Activated CD4-positive, alpha-beta memory T cell treated with anti-CD3 and anti-CD28 coated beads for 36 hours (primary cell): ENCODE results near the gene SORCS1. TPM values are rescaled to one million over a fixed set of nuclear protein-coding genes. Genes with fewer than 3 reads are reported as not detected.

ENCODE experiments used
- CTCF ChIA-PET: fragments of 350-600 bp; sonication (Branson Sonifier 250); formaldehyde crosslinking; loops from one replicate; lab custom pipeline; 2021; ENCODE audit warnings: antibody characterized with exemption, inconsistent platforms; lab: Charles Lee
- POLR2A ChIA-PET: fragments of 350-600 bp; sonication (Branson Sonifier 250); formaldehyde crosslinking; loops from one replicate; lab custom pipeline; 2021; ENCODE audit warnings: antibody characterized with exemption; lab: Charles Lee
- DNase-seq: peaks from one replicate; pipeline ENCODE4 v3.0.0-alpha.2; 2020
- H3K27ac Mint-ChIP-seq: one replicate; pipeline ENCODE4 v1.8.0; 2021; ENCODE audit warnings: mixed read lengths
- H3K27me3 Mint-ChIP-seq: one replicate; pipeline ENCODE4 v1.8.0; 2021; ENCODE audit warnings: mixed read lengths
- H3K36me3 Mint-ChIP-seq: one replicate; pipeline ENCODE4 v1.8.0; 2021; ENCODE audit warnings: mixed read lengths
- H3K4me1 Mint-ChIP-seq: one replicate; pipeline ENCODE4 v1.8.0; 2021; ENCODE audit warnings: low read depth, mixed read lengths
- H3K4me3 Mint-ChIP-seq: one replicate; pipeline ENCODE4 v1.8.0; 2021; ENCODE audit warnings: mild to moderate bottlenecking, mixed read lengths
- H3K9me3 Mint-ChIP-seq: one replicate; pipeline ENCODE4 v1.8.0; 2021; ENCODE audit warnings: mixed read lengths
- intact Hi-C: fragments of 100-400 bp; cut with micrococcal nuclease; formaldehyde crosslinking; loops from one replicate; pipeline ENCODE4 v1.15.1; 2023
- total RNA-seq, 2 experiments: library from RNA; stranded (reverse); gene quantifications; one replicate each; pipeline ENCODE4 v1.2.3, GENCODE V29; 2021

Gene SORCS1
- total RNA-seq, 2 experiments from 2014 or later, result not detected

- Mint-ChIP-seq H3K4me3 (no peak overlapping the region), H3K27me3 (no peaks in the 10 kb centered on the region), H3K27ac (no peak overlapping the region), H3K4me1 (no peaks in the 10 kb centered on the region), H3K9me3 (peaks cover 23% of the 10 kb centered on the region), H3K36me3 (no peaks in the 10 kb centered on the region)
- ChIA-PET CTCF (no interaction called here), POLR2A (interaction anchor here (0.6 kb wide), 1 partner anchor 26 kb away, joined by 3 read pairs; no protein-coding TSS in a partner anchor)
- intact Hi-C loops, result no loop called here
- no peak for DNase-seq
Measured at GRCh38 chr10:106672517-106673175, 491.9 kb downstream of the SORCS1 start.

GRCh38 chr10:106661767-106662140 is 502.8 kb downstream of the SORCS1 start:
- no peak overlapping the region for H3K27ac Mint-ChIP-seq
- ChIA-PET CTCF (no interaction called here), POLR2A (no interaction called here)
- H3K4me1 Mint-ChIP-seq, result no peaks in the 10 kb centered on the region
- peaks cover 6% of the 10 kb centered on the region for H3K9me3 Mint-ChIP-seq
- H3K36me3 Mint-ChIP-seq, result no peaks in the 10 kb centered on the region
- no peak overlapping the region for H3K4me3 Mint-ChIP-seq
- no peak for DNase-seq
- intact Hi-C loops, result no loop called here
- no peaks in the 10 kb centered on the region for H3K27me3 Mint-ChIP-seq

- H3K36me3 Mint-ChIP-seq, result no peaks in the 10 kb centered on the region
- H3K9me3 Mint-ChIP-seq, result peaks cover 6% of the 10 kb centered on the region
- no peak overlapping the region for H3K27ac Mint-ChIP-seq
- intact Hi-C loops, result no loop called here
- no peak overlapping the region for H3K4me3 Mint-ChIP-seq
- no peaks in the 10 kb centered on the region for H3K27me3 Mint-ChIP-seq
- H3K4me1 Mint-ChIP-seq, result no peaks in the 10 kb centered on the region
- DNase-seq, result no peak
- ChIA-PET CTCF (no interaction called here), POLR2A (no interaction called here)
Measured at GRCh38 chr10:106661133-106661766, 503.3 kb downstream of the SORCS1 start.

GRCh38 chr10:106660550-106660949 is 504.0 kb downstream of the SORCS1 start:
- intact Hi-C loops, result no loop called here
- CTCF ChIA-PET, result no interaction called here

GRCh38 chr10:106655636-106656035 is 508.9 kb downstream of the SORCS1 start:
- ChIA-PET CTCF (no interaction called here), POLR2A (no interaction called here)
- DNase-seq, result no peak
- Mint-ChIP-seq H3K36me3 (no peaks in the 10 kb centered on the region), H3K4me1 (no peaks in the 10 kb centered on the region), H3K27ac (no peak overlapping the region), H3K9me3 (no peaks in the 10 kb centered on the region), H3K4me3 (no peak overlapping the region), H3K27me3 (no peaks in the 10 kb centered on the region)
- intact Hi-C loops, result no loop called here

More at GRCh38 chr10:106660550-106660949, 504.0 kb downstream of the SORCS1 start:
- DNase-seq, result no peak
- H3K4me3 Mint-ChIP-seq, result no peak overlapping the region
- H3K4me1 Mint-ChIP-seq, result no peaks in the 10 kb centered on the region
- POLR2A ChIA-PET, result no interaction called here
- peaks cover 6% of the 10 kb centered on the region for H3K9me3 Mint-ChIP-seq
- no peak overlapping the region for H3K27ac Mint-ChIP-seq
- H3K36me3 Mint-ChIP-seq, result no peaks in the 10 kb centered on the region
- H3K27me3 Mint-ChIP-seq, result no peaks in the 10 kb centered on the region

- H3K27me3 Mint-ChIP-seq, result no peaks in the 10 kb centered on the region
- ChIA-PET CTCF (no interaction called here), POLR2A (no interaction called here)
- no peaks in the 10 kb centered on the region for H3K9me3 Mint-ChIP-seq
- no peak overlapping the region for H3K4me3 Mint-ChIP-seq
- H3K4me1 Mint-ChIP-seq, result no peaks in the 10 kb centered on the region
- DNase-seq, result no peak
- intact Hi-C loops, result no loop called here
- no peaks in the 10 kb centered on the region for H3K36me3 Mint-ChIP-seq
- H3K27ac Mint-ChIP-seq, result no peak overlapping the region
Measured at GRCh38 chr10:106655165-106655564, 509.3 kb downstream of the SORCS1 start.

GRCh38 chr10:106652279-106652678 is 512.2 kb downstream of the SORCS1 start:
- H3K27me3 Mint-ChIP-seq, result no peaks in the 10 kb centered on the region
- no peaks in the 10 kb centered on the region for H3K4me1 Mint-ChIP-seq
- intact Hi-C loops, result no loop called here
- H3K4me3 Mint-ChIP-seq, result no peak overlapping the region
- ChIA-PET CTCF (no interaction called here), POLR2A (no interaction called here)
- H3K27ac Mint-ChIP-seq, result no peak overlapping the region
- H3K36me3 Mint-ChIP-seq, result no peaks in the 10 kb centered on the region
- H3K9me3 Mint-ChIP-seq, result no peaks in the 10 kb centered on the region
- DNase-seq, result peak; percentile 10

GRCh38 chr10:106648534-106649481 is 515.7 kb downstream of the SORCS1 start:
- Mint-ChIP-seq H3K27me3 (no peaks in the 10 kb centered on the region), H3K4me3 (no peak overlapping the region), H3K9me3 (no peaks in the 10 kb centered on the region), H3K36me3 (no peaks in the 10 kb centered on the region), H3K4me1 (no peaks in the 10 kb centered on the region), H3K27ac (no peak overlapping the region)
- CTCF ChIA-PET, result no interaction called here
- intact Hi-C loops, result no loop called here
- POLR2A ChIA-PET, result no interaction called here
- no peak for DNase-seq

- CTCF ChIA-PET, result no interaction called here
- Mint-ChIP-seq H3K4me3 (no peak overlapping the region), H3K4me1 (no peaks in the 10 kb centered on the region), H3K27ac (no peak overlapping the region), H3K27me3 (no peaks in the 10 kb centered on the region), H3K9me3 (no peaks in the 10 kb centered on the region), H3K36me3 (no peaks in the 10 kb centered on the region)
- DNase-seq, result no peak
- intact Hi-C loops, result no loop called here
- POLR2A ChIA-PET, result no interaction called here
Measured at GRCh38 chr10:106643473-106643872, 521.0 kb downstream of the SORCS1 start.

- intact Hi-C loops, result no loop called here
- Mint-ChIP-seq H3K4me3 (no peak overlapping the region), H3K27me3 (no peaks in the 10 kb centered on the region), H3K4me1 (no peaks in the 10 kb centered on the region), H3K27ac (no peak overlapping the region), H3K9me3 (peaks cover 2% of the 10 kb centered on the region), H3K36me3 (no peaks in the 10 kb centered on the region)
- DNase-seq, result no peak
- ChIA-PET POLR2A (no interaction called here), CTCF (interaction anchor here (0.8 to 2.4 kb wide), 2 partner anchors 11 to 13 kb away, joined by 3 to 7 read pairs; no protein-coding TSS in a partner anchor)
Measured at GRCh38 chr10:106637873-106638272, 526.6 kb downstream of the SORCS1 start.

- intact Hi-C loops, result no loop called here
- no peaks in the 10 kb centered on the region for H3K36me3 Mint-ChIP-seq
- no peak overlapping the region for H3K4me3 Mint-ChIP-seq
- POLR2A ChIA-PET, result no interaction called here
- H3K9me3 Mint-ChIP-seq, result peaks cover 5% of the 10 kb centered on the region
- no peak for DNase-seq
- no peaks in the 10 kb centered on the region for H3K27me3 Mint-ChIP-seq
- CTCF ChIA-PET, result interaction anchor here (0.8 to 2.4 kb wide), 2 partner anchors 10 to 12 kb away, joined by 3 to 7 read pairs; no protein-coding TSS in a partner anchor
- no peaks in the 10 kb centered on the region for H3K4me1 Mint-ChIP-seq
- no peak overlapping the region for H3K27ac Mint-ChIP-seq
Measured at GRCh38 chr10:106636766-106637491, 527.6 kb downstream of the SORCS1 start.

GRCh38 chr10:106635947-106636346 is 528.6 kb downstream of the SORCS1 start:
- POLR2A ChIA-PET, result no interaction called here
- H3K36me3 Mint-ChIP-seq, result no peaks in the 10 kb centered on the region

More at GRCh38 chr10:106635947-106636346, 528.6 kb downstream of the SORCS1 start:
- DNase-seq, result no peak
- no peaks in the 10 kb centered on the region for H3K27me3 Mint-ChIP-seq
- H3K4me3 Mint-ChIP-seq, result no peak overlapping the region
- peaks cover 5% of the 10 kb centered on the region for H3K9me3 Mint-ChIP-seq
- no peak overlapping the region for H3K27ac Mint-ChIP-seq
- H3K4me1 Mint-ChIP-seq, result no peaks in the 10 kb centered on the region
- CTCF ChIA-PET, result no interaction called here
- intact Hi-C loops, result no loop called here
